Uterus (tissue), 4 donors: ENCODE measurements around the gene ITGA6. TPM values are rescaled to one million over a fixed set of nuclear protein-coding genes. Genes with fewer than 3 reads are reported as not detected.

ENCODE experiments used
- DNase-seq, 2 donors: peaks; one replicate each; pipeline ENCODE4 v3.0.0-alpha.2; 2019 to 2020
- H3K27ac ChIP-seq, 2 donors: fragments of 200-600 bp; sonication (generic); 1 replicate in 1 of 2; 2 replicates in 1 of 2; pipeline ENCODE4 v1.5.1; 2016 to 2018
- H3K27me3 ChIP-seq, 2 donors: fragments of 200-600 bp; sonication (generic); one replicate each; pipeline ENCODE4 v1.5.1; 2018 to 2019; ENCODE audit warnings: control low read depth in 1 of 2
- H3K36me3 ChIP-seq, 2 donors: fragments of 200-600 bp; sonication (generic); one replicate each; pipeline ENCODE4 v1.5.1; 2019; ENCODE audit warnings: control low read depth in 1 of 2
- H3K4me1 ChIP-seq, 2 donors: fragments of 200-600 bp; sonication (generic); one replicate each; pipeline ENCODE4 v1.5.1; 2018 to 2019; ENCODE audit warnings: control low read depth in 1 of 2
- H3K4me3 ChIP-seq, 2 donors: fragments of 200-600 bp; sonication (generic); 1 replicate in 1 of 2; 2 replicates in 1 of 2; pipeline ENCODE4 v1.5.1; 2018 to 2019; ENCODE audit warnings: mild to moderate bottlenecking in 1 of 2
- H3K9me3 ChIP-seq, 2 donors: fragments of 200-600 bp; sonication (generic); one replicate each; pipeline ENCODE4 v1.5.1; 2019; ENCODE audit warnings: control low read depth in 1 of 2
- CTCF ChIP-seq, 4 experiments: fragments of 200-600 bp in 2 of 4; fragments of 450-650 bp in 2 of 4; sonication (generic) in 2 of 4; IDR thresholded peaks; one replicate each; pipeline ENCODE4 v1.5.1; 2016 to 2019; ENCODE audit warnings: antibody characterized with exemption in 4 of 4, mild to moderate bottlenecking in 2 of 4, moderate library complexity in 1 of 4
- POLR2A ChIP-seq, 2 donors: fragments of 450-650 bp; IDR thresholded peaks; one replicate each; pipeline ENCODE4 v1.6.1; 2016; ENCODE audit warnings: antibody characterized with exemption in 2 of 2, mild to moderate bottlenecking in 1 of 2, moderate library complexity in 1 of 2
- intact Hi-C: fragments of 100-400 bp; cut with DNase I; formaldehyde crosslinking; loops from one replicate; pipeline ENCODE4 v1.15.1; 2023; ENCODE audit warnings: low total_unique reads
- total RNA-seq, 4 donors: library from RNA; depleted of rRNA in 3 of 4; stranded (reverse); fragments of >200 nt in 3 of 4; gene quantifications; one replicate each; pipeline versions ENCODE4 v1.1.0 to v1.2.4, GENCODE V29; 2014 to 2023
- donor health status: DM: yes; HTN: yes; CAD: no.

The ITGA6 gene
- total RNA-seq, 4 donors from 2014 or later = 57.4 to 195 (median 120) TPM

GRCh38 chr2:172440795-172441194, 13.4 kb downstream of the ITGA6 start:
- no peak for TF ChIP-seq CTCF (IDR thresholded peaks at IDR 0.05)
- H3K27ac ChIP-seq = no peak overlapping the region
- intact Hi-C loops = no loop called here

GRCh38 chr2:172442072-172442895, 14.9 kb downstream of the ITGA6 start:
- peak overlapping the region in 1 of 2 donors; percentile 24 for H3K27ac ChIP-seq
- no peaks in the 10 kb centered on the region for H3K36me3 ChIP-seq
- H3K4me1 ChIP-seq = no peaks in the 10 kb centered on the region
- DNase-seq = peak in 1 of 2 donors; percentile 52
- TF ChIP-seq CTCF (IDR thresholded peaks at IDR 0.05) (no peak), POLR2A (IDR thresholded peaks at IDR 0.05) (no peak)
- H3K9me3 ChIP-seq = no peaks in the 10 kb centered on the region
- no peaks in the 10 kb centered on the region for H3K27me3 ChIP-seq
- no peak overlapping the region for H3K4me3 ChIP-seq
- intact Hi-C loops = no loop called here

More at GRCh38 chr2:172440795-172441194, 13.4 kb downstream of the ITGA6 start:
- H3K9me3 ChIP-seq = no peaks in the 10 kb centered on the region
- H3K4me1 ChIP-seq = no peaks in the 10 kb centered on the region
- H3K27me3 ChIP-seq = no peaks in the 10 kb centered on the region
- no peaks in the 10 kb centered on the region for H3K36me3 ChIP-seq
- DNase-seq = no peak
- no peak overlapping the region for H3K4me3 ChIP-seq

GRCh38 chr2:172445851-172446250, 18.5 kb downstream of the ITGA6 start:
- Histone ChIP-seq H3K36me3 (no peaks in the 10 kb centered on the region), H3K4me3 (no peak overlapping the region), H3K9me3 (no peaks in the 10 kb centered on the region), H3K27ac (no peak overlapping the region), H3K4me1 (no peaks in the 10 kb centered on the region), H3K27me3 (no peaks in the 10 kb centered on the region)
- intact Hi-C loops = no loop called here
- no peak for DNase-seq
- no peak for TF ChIP-seq POLR2A (IDR thresholded peaks at IDR 0.05)
- no peak for TF ChIP-seq CTCF (IDR thresholded peaks at IDR 0.05)

DNA sequence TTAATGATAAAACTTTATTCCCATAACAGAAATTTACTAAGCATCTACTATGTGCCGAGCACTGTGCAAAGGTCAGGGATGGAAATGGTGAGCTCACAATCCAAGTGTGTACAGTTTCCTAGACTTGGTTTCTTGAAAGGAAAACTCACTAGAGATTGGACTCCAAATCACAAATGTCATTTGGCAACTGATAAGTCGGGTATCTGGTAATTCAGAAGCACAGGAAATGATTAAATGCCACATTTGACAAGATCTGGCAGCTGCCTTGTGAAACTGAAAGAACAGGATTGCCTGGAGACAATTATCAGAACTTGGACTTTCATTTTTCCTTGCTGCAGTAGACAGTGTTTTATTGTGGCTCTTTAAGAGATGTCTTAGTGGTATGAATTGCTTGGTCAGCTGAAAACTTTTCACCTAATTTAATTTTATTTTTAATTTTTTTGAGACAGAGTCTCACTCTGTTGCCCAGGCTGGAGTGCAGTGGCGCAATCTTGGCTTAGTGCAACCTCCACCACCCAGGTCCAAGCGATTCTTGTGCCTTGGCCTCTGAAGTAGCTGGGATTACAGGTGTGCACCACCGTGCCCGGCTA, 19.2 kb downstream of the ITGA6 start:
- Histone ChIP-seq H3K9me3 (no peaks in the 10 kb centered on the region), H3K36me3 (no peaks in the 10 kb centered on the region), H3K27ac (no peak overlapping the region), H3K4me3 (no peak overlapping the region), H3K4me1 (no peaks in the 10 kb centered on the region), H3K27me3 (no peaks in the 10 kb centered on the region)
- TF ChIP-seq CTCF (IDR thresholded peaks at IDR 0.05) (no peak), POLR2A (IDR thresholded peaks at IDR 0.05) (no peak)
- DNase-seq = no peak
- intact Hi-C loops = no loop called here

DNA sequence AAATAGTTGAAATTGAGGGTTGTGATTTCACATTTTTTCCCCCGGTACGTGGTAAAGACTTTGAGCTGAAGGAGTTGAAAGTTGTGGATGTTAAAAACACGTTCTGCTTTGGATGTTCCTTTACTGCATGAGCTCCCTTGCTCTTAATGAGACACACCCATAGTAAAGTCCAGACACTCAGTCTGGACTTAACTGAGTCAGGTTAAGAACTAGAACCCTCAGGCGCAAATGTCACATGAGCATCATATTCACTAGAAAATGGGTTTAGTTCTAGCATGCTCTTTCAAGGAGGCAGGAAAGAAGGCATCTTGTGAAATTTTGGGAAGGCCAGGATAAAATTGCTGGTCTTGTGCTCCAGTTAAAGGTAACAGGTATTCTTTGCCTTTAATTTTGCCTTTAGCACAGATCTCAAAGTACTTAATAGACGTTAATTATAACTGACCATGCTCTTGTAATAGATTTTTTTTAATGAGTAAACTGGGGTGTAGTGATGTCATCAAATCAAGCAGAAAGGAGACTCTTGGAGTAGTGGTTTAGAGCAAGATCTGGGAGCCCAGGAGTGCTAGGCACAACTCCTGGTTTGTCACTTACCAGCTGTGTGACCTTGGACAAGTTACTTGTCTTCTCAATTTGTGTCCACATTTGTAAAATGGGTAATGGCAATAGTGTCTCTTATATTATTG, 20.6 kb downstream of the ITGA6 start:
- intact Hi-C loops = no loop called here
- Histone ChIP-seq H3K27me3 (no peaks in the 10 kb centered on the region), H3K9me3 (no peaks in the 10 kb centered on the region), H3K36me3 (no peaks in the 10 kb centered on the region), H3K4me3 (no peak overlapping the region), H3K27ac (no peak overlapping the region), H3K4me1 (no peaks in the 10 kb centered on the region)
- no peak for DNase-seq
- TF ChIP-seq POLR2A (IDR thresholded peaks at IDR 0.05) (no peak), CTCF (IDR thresholded peaks at IDR 0.05) (no peak)
